HPDE6-E6E7 (cell line): ENCODE results near the gene ZSWIM6.
A peak's percentile ranks its signal among the peaks of the same experiment; 100 is the strongest.

Experiments used
- DNase-seq: peaks from one replicate; pipeline ENCODE4 v3.0.0; 2011; ENCODE audit warnings: missing footprints; ENCODE audit errors: extremely low spot score

Gene ZSWIM6

DNA sequence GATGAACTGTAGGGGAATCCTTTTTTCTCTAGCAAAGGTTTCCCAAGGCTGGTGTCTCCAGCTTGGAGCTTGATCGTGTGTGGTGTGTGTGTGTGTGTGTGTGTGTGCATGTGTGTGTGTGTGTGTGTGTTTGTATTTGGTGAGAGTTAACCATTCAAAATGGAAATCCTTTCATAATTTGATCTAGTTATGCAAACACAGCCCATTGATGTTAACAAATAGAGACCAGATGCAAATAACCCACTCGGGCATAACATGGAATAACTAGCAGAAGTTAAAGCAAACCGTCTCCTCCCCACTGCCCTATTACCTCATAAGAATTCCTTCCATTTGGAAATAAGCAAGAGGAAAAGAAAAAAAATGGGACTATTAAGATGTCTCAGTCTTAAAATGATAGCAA is 24.9 kb upstream of the ZSWIM6 start:
- DNase-seq: no peak

DNA sequence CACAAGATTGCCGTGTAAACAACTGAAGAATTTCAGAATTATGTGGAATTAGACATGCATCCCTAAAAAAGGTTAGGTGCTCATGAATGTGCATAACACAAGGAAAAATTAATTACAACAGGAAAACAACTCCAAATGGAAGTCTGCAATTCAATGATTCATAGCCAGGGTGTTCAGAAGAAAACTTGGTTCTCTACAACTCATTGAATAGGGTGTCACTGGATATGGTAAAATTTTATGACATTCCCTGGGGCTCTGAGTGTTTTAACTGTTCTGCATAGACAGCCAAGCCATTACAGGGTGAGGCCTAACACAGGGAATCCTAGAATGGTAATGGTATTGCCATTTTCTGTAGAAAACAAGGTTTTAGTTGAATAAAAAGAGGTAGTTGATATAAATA is 24.4 kb upstream of the ZSWIM6 start:
- no peak for DNase-seq

DNA sequence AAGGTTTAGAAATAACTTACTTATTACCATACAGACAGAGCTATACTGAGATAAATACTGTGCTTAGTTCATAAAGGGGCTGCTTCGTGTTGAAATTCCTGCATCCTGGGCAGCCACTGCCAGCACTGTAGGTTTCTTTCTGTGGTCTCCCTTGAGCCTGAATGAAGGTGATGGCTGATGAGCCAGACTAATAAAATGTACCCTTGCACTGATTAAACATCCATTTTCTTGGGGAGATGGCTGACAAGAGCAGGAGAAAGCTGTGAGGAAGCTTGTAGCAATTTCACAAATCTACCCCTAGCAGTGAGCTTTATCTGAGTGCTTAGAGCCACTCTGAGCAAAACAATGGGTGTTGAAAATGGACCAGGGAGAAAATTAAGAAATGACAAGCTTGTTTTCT is 23.3 kb upstream of the ZSWIM6 start:
- no peak for DNase-seq

DNA sequence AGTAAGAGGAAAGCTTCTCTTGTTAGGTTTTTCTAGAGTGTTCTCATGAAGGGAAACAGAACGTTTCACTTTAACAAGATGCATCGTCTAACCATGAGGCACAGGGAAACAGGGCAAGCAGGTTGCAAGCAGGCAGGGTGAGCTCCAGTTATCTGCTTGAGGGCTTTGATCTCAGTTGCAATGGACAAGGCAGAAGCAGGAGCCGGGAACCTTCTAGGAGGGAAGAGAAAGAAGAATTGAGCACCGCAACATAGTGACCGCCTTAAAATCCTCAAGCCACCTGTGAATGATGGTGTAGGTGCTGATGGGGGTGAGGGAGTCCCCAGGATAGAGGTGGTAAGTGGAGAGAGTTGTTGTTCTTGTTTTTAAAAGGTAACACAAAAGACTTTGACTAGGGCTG is 22.9 kb upstream of the ZSWIM6 start:
- no peak for DNase-seq

DNA sequence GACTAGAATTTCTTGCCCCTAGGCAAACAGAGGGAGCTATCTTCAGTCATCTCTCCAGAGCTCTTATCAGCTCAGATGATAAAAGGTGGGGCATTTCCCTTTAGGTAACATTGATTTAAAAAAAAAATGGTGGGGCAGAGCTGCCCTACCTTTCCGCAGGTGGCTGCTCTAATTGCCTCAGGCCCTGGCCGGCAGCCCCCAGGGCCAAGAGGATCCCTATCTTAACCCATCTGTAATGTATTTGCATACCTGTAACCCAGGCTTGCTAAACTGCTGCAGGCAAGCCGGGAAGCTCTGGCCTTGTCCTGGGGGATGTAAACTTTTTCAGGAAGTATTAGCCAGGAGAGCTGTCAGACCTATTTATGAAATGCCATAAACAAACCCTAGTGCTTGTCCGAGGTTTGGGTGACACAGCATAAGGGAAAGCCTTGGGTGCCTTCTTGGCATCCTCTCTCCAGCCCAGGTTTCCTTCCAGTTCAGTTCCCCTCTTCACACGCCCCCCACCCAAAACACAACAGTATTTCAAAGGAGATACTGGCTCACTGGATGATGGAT is 20.9 kb upstream of the ZSWIM6 start:
- no peak for DNase-seq

DNA sequence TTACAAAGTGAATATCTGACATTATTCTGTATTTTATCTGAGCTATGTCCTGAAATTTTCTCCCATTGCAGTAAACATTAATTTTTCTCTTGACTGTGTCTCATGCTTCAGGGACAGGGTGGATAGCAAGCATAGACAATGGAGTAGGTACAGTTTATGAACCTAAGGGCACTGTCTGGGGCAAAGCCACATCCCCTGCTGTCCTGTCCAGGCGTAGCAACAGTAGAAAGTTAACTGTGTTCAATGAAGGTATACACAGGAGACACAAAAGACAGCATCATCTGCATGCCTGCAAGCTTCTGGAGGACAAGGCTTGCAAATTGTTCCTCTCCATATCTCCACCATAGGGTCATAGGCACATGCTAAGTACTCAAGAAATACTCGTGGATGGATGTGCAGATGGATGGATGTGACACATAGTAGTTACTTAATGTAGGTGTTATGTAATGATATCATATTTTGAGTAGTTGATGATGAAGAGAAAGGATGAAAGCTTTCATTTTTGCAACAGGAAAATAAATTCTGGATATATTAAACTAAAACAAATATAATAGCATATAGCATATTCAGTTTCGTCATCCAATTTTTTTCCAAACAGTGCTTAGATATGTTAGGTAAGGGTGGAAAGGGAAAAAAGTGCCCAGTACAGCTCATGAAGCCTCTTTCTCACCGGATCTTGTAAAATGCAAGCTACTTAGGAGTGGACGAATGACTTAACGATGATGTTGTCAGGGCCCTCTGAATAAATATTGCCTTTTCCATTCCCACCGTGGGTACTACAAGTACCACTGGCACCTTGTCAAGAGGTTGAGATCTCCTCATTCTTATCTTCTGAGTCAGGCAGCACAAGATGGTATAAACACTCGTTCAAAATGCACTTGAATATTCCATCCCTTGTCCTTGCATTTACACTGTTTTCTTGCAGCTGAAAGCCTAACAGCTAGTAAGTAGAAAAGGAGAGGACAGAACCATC is 19.9 kb upstream of the ZSWIM6 start:
- DNase-seq: no peak

DNA sequence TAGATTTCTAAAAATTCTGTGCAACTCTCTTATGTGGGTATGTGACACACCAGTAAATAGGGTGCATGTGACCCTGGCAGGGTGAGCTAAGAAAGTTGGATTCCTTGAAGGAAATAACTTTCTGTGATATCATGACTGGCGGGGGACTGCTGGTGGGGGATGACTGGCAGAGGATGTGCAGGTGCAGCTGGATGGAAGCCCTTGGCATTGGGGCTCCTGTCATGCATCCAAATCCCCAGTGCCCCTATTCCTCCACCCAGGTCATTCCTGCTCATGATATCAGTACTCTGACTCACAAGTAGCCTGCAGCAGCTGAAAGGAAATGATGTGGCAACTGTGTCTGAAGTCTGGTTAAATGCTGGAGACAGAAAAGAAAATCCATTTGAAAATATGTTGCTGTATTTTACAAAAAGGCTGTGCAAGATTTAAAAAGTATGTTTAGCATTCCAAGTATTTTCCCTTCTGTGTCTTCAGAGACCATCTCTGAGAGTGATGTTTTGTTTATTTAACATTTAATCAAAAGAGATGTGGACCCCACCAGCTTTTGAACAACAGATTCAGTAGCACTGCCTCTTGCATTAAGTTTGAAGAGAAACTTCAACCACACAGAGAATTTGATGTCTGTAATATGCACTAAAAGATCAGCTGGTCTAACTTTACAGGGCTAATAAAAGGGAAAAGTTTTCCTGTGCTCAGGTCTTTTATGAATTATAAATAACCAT is 17.9 kb upstream of the ZSWIM6 start:
- DNase-seq: peak; percentile 76

DNA sequence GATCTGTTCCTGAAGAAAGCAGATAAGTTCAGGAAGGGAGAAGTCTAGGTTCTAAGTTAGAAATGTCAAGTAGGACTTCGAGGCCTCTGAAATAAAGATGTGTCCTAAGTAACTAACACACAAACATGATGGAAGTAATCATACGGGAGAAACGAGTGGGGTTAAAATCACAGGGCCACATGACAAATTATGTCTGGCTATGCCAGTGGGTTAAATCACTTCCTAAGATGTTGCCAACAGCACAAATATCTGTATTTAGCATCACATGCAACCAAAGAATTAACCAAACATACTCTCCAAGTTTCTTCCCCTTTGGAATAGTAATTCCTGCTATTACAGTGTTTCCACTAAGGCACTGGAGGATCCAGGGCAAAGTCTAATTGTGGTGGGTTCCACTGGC is 13.7 kb upstream of the ZSWIM6 start:
- no peak for DNase-seq

DNA sequence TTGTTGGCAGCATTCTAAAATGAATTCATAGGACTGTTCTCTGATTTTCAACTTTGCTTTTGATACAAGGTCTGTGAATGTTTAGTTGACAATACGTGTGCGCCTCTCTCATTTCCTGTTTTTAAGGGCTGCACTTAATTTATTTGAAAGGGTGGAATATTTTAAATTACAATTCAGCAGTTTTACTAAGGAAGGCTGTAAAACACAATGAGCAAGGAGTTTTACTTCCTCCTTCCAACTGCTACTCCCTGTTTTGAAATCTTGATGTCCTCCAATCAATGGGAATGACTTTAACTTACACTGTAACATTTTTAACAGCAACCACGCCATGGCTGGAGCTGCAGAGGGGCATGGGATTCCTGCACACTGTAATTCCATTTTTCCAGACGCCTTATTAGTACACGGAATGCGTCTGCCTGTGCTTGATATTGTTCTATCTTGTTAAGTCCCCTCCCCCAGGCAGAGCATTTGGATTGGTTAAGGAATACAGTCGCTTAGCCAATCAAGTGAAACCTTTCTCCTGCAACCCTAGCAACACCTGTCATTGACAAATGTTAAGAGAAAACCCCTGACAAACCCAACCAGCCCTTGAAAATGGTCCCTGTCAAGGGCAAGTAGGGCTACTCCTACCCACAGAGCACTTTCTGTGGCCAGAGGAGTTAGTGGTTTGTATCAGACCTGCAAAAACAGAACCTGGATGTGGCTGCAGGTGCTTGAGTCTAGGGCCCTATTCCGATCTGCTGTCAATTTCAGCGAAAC is 12.5 kb upstream of the ZSWIM6 start:
- DNase-seq: no peak

DNA sequence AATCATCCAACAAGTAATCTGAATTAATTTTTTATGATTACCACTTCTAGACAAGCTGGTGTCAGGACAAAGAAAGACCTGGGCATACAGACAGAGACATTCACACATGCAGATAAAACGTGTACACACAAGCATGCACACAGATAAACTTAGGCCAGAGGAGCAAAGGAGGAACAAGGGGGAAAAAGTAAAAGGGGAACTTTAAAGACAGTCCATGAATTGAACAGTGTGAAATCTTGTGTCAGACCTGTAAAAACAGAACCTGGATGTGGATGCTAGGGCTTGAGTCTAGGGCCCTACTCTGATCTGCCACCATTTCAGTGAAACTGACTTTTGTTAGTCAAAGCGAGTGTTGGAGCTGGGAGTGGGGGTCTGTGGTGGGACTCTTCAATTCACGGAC is 11.2 kb upstream of the ZSWIM6 start:
- DNase-seq: no peak

DNA sequence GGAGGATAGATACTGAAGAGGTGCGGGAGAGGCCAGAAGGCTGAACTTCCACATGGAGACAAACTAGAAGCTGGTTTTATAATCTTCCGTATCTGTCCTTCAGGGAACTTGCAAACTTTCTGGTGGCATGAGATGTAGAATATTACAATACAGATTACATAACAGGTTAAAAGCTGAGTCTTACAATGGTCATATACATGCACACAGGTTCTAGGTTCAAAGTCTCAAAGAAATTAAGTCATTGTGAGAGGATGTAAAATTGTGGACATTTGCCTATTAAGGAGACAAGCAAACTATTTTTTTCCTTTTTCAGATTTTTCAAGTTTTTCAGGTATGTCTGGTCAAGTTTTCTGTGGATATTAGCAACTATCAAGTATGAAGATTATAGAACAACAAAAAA is 10.4 kb upstream of the ZSWIM6 start:
- no peak for DNase-seq

DNA sequence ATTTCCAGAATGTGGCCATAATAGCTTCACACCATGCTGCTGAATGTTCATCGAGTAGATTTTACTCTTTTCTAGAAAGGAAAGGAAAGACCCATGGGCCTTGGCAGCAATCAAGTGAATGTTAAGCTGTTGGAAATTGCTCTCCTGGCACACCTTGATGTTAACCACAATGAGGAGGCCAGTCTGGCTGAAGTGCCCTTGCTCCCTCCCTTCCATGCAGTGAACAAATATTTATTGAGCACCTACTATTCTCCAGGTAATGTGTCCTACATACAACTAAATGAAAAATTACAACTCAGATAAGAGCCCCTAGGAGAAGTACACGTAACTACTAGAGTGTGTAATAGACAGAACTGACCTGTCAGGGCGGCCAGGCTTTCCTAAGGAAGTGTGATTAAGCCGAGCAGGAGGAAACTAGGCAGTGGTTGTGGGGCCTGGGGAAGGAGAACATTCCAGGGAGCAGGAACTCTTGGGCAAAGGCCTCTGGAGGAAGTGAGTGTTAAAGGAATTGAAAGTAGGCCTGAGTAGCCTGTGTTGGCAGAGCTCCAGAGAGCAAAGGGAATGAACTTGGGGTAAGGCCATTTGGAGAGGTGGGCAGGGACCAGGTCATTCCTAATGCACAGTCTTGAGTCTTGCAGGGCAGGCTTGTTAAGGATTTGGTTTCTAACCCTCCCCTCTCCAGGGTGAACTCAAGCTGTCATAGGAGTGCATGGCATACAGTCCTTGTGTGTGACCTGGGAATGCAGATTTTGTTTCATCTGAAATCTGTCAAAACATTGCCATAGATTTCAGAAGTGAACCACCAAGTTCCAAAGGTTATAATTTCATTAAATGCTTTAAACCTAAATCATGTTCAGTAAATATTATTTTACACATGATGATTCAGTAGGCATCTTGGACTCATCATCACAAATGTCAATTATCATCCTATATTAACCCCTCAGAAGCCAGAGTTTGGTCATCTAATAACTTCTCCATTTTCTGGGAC is 9.0 kb upstream of the ZSWIM6 start:
- DNase-seq: no peak

DNA sequence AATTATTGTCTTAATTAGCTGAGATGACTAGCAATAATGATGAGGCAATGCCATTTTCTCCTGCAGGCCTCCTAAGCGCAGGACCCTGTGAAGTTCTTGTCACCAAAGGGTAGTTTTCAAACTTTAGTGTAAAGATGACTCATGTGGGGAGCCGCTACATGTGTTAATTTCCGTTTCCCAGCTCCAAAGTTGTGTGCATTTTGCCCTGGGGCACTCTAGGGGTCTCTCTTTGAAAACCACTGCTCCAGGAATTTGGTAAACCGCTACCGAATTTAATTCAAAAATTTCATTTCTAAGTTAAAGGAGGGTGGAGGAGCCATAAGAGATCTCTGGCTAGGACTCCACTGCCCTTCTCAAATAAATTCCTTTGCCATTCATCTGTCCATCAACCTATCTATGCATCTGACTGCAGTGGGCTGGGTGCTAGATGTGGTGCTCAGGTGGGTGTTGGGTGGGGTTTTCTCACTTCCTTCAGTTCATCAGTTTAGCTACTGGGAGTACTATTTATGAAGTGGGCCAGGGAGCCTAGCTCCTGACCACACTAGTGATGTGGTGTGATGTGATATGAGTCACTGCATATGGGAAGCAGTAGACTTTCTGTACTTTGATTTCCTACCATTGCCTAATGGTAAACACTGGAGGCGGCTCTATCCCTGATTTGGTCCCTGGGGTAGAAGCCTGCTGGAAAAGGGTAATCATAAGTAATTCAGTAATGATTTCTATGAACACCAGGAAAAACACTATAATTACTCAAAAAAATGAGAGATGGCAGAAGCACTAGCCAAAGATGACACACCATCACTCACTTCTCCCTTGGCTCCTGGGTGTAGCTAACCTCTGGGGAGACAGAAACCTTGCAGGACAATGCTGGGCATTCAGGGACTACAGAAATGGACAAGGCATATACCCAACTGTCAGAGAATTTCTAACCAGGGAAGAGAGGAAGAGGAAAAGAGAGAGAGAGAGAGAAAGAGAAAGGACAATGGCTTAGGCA is 4.0 kb upstream of the ZSWIM6 start:
- peak; percentile 62 for DNase-seq

DNA sequence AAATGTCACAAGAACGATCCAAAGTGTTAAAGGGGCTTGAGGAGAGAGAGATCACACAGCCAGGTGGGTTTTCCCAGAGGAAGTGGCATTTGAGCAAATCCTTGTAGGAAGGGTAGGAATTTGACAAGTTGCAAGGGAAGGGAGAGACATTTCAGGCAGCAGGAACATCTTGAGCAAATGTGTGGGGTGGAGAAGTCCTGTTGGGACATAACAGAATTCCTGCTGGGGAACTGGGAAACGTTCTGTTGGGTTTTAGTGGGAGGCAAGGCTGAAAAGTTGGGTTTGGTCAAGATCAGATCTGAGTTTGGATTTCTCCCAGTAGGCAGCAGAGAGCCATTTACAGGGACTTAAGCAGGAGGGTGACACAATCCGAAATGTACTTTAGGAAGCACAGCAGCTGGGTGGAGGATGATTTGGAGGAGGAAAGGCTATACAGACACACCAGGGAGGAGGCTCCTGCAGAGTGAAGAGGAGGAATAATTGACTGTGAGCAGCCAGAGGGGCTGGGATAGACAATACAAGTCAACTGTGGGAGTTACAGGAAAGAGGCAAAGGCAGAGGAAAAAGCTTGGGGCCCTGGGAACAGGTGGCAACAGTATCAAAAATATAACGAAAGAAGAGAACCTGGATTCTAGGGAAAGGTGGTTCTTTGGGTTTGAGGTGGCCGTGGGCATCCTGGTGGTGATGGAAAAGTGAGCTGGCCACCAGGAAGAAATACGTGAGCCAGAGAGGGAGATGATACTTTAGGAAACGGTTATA is 3.1 kb upstream of the ZSWIM6 start:
- DNase-seq: no peak

DNA sequence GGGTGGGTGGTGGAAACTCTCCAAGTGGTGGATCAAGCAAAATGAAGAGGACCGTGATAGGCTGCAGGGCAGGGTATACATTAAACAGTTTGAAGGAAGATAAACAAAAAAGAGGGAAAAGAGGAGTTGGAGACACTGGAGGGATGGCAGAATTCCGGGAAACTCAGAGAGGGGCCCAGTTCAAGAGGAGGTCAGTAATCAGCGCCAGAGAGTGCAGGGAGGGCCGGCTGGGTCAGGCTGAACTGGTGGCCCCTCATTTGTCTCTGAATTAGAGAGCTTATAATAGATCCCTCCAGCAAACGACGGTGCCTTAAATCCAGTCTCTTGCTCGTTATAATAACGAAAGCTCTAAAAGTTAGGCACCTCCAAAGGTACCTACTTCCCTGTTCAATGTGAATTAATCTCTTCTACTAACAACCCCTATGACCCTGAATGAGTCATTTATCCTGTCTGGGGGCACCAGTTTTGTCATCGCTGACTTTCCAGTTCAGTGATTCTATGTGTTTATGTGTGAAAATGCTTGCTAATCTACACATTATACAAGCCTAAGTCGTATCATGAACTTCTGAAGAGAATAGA is 2.4 kb upstream of the ZSWIM6 start:
- no peak for DNase-seq

DNA sequence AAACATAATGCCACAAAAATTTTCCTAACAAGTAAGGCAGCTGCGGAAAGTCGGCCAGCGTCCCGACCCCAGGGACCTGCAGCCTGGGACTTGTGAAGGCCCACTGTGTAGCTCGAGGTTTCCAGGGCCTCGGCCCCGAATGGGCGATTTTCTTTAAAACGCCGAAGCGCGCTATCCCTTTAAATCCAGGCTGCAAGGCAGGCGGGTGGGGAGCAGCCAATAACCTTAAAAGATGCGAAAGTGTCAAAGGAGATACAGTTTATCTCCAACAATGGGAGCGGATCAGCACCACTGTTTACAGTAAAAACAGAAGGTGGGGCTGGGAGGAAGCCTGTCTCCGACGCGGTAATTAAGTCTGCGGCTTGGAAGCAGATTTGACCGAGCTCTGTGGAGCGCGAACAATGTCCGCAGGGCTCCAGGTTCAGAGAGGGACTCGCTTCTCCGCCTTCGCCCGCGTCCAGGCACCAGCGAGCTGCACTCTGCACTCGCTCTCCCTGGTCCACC is 1.7 kb upstream of the ZSWIM6 start:
- DNase-seq: no peak

DNA sequence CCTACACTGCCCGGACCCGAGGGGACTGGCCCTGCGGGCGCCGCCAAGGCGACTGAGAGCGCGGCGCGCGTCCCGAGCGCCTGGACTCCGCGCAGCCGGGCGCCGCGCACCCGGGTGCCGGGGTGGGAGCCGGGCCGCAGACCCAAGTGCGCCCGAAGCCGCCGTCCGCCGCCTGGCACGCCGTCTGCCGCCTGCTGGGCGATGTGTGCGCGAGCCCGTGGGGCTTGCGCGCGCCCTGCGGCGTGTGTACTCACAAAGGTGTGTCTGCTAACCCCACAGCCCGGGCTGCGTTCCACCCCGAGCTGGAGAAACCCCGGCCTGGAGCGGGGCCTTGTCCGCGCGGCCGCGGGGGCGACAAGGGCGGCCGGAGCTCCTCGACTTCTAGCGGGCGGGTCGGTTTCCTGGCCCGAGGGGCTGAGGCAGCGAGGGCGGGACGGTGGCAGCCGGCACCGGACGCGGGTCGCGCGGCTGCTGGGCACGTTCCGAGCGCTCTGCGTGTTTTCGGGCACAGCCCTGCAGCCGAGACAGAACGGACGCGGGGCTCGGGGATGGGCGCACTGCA is 1.1 kb upstream of the ZSWIM6 start:
- peak; percentile 53 for DNase-seq

DNA sequence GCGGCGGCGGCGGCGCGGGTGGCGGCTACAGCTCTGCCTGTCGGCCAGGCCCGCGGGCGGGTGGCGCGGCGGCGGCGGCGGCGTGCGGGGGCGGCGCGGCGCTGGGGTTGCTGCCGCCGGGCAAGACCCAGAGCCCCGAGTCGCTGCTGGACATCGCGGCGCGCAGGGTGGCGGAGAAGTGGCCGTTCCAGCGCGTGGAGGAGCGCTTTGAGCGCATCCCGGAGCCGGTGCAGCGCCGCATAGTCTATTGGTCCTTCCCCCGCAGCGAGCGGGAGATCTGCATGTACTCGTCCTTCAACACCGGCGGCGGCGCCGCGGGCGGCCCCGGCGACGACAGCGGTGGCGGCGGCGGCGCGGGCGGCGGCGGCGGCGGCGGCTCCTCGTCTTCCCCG is 296 bp downstream of the ZSWIM6 start:
- no peak for DNase-seq
